ENCODE data around the gene INAVA.
A peak's percentile ranks its signal among the peaks of the same experiment; 100 is the strongest.
"Not testable (repeated sequence)": the region's sequence is repeated elsewhere in the genome, so short reads cannot be mapped to it uniquely, and the experiment has no call there.

The INAVA gene

DNA sequence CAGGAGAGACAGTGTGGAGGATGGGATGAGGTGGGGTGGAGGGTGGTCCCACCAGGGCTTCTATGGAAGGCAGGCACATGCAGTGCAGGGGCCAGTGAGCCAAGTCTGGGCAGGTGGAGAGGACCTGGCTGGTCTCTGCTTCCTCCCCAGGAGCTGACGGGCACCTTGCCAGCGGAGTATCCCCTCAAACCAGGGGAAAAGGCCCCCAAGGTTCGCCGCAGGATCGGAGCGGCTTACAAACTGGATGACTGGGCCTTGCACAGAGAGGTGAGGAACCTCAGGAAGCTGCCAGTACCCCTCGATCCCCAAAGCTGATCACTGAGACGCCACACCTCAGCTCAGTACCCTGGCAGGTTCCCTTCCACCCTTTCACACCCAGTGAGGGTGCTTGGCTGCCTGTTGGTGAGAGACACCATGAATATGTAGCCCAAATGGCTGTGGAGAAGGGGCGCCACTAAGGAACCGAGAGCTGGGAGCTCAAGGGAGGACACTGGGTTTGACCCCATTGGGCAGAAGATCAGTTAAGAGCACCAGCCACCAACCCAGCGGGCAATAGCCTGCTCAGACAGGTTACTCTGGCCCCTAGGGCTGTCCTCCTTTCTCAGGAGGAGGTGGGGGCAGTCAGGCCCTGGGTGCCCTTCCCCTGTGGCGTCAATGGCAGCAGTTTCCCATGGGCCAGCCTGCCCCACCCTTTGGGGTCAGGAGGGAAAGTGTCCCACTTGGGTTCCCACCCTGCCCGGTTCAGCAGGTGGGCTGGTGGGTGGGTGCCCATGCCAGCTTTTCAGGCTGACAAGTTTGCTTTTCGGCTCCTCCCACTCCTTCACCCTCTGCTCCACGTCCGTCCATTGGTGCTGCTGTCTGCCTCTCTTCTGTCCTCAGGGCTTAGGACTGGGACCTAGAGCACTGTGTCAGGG is 5.5 kb downstream of the INAVA start:
- DNase-seq = no peak

DNA sequence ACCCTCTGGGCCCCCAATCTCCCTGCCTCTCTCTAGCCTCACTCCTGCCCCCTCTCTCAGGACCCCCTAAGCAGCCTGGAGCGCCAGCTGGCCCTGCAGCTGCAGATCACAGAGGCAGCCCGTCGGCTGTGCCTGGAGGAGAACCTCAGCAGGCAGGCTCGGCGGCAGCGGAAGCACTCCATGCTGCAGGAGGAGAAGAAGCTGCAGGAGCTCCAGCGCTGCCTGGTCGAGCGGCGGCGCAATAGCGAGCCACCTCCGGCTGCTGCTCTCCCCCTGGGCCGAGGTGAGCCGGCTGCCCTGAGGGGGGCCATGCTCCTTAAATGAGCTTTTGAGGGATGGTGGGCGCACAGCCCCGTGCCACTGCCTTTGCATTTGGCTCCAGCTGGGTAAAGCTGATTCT is 6.2 kb downstream of the INAVA start:
- DNase-seq = no peak

DNA sequence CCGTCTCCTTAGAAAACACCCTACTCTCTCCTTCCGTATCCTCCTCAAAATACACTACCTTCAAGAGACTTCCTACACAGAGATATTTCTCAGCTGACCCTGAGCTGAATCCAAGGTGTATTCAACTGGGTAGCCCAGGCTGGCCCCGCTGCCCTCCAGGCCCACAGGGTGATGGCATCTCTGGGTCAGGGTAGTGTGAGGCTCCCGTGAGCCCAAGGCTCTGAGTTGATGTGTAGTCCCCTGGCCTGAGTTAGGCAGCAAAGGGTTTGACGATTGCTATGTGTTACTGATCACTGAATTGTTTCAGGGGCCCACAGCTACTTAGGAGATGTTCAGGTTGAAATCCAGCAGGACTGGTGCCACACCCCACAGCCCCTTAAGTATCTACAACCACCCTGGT is 6.7 kb downstream of the INAVA start:
- DNase-seq = no peak

DNA sequence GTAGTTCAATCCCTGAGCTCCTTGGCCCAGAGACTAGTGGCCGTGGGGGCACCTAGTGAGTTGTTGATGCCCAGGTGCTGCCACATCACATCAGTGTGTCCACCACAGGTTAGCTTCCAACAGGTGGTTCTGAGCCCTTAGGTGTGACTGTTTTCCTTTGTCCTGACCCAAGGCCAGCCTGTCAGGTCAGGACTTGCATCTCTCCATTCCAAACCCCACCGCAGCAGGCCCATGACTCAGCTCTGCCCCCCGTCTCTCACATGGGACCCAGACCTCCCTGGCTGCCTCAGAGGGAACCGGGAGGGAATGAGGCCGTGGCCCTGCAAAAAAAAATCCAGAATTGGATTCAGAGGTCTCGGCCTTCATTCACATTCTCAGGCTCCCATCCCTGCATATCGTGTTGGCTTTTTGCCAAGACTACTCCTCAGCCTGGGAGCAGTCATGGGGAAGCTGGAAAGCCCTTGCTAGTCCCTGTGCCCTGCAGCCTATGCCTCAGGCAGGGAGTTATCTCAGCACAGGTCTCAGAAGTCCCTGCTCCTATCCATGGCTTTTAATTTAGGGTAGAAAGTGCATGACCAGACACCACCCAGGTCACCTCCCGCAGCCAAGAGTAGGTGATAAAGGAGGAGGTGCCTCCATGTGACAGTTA is 7.2 kb downstream of the INAVA start:
- DNase-seq = no peak

DNA sequence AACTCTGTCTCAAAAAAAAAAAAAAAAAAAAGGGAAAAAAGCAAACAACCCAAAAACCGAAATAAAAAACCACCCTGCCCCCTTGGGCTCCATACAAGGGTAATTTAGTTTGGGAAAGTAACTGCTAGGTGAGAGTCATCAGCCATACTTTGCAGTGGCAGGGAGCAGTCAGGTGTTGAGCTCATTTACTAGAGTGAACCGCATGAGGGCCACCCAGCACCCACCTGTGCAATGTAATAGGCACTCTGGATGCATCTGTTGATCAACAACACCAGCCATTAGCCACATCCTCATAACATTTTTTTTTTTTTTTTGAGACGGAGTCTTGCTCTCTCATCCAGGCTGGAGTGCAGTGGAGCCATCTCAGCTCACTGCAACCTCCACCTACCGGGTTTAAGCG is 9.1 kb downstream of the INAVA start:
- DNase-seq = no peak

DNA sequence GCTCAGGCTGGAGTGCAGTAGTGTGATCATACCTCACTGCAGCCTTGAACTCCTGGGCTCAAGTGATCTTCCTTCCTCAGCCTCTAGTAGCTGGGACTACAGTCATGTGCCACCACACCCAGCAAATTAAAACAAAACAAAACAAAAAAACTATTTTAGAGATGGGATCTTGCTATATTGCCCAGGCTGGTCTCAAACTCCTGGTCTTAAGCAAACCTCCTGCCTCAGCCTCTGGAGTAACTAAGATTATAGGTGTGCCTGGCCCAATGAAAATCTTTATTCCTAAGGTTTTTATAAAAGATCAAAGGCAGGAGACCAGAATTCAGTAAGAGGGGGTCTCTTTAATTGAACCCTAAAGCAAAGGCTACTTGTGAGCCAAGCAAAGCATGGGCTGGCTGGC is 10.1 kb downstream of the INAVA start:
- no peak for DNase-seq

DNA sequence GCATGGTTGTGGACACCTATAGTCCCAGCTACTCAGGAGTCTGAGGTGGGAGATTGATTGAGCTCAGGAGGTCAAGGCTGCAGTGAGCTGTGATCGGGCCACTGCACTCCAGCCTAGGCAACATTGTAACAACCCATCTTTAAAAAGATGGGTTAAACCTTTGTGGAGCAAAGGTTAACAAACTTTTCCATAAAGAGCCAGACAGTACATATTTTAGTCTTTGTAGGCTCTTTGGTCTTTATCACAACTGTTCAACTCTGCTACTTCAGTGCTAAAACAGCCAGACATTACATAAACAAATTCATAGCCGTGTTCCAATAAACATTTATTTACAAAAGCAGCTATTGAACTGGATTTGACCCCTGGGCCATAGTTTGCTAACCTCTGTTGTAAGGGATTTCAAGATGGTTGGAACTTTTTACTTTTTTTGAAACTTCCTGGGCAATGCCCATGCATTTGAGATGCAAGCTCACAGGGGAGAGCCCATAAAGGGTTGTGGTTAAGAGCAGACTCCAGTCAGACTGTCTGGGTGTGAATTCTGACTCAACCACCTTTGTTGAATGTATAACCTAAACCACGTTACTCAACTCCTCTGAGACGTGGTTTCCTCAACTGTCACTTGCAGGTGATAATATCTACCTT is 10.8 kb downstream of the INAVA start:
- DNase-seq = no peak

DNA sequence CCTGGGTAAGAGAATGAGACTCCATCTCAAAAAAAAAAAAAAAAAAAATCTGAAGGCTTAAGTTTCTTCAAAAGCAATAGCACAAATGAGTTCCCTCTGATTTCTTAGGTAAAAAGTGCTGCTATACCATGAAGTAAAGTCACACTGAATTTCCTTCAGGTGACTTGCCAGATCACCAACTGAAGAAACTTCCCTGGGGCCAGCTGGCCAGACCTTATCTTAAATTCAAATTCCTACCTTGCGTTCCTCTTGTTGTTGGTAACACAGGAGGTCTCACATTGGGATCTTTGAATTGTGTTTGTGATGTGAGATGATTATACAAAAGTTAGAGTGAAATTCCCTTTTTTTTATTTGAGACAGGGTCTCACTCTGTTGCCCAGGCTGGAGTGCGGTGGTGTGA is 11.8 kb downstream of the INAVA start:
- DNase-seq = no peak

DNA sequence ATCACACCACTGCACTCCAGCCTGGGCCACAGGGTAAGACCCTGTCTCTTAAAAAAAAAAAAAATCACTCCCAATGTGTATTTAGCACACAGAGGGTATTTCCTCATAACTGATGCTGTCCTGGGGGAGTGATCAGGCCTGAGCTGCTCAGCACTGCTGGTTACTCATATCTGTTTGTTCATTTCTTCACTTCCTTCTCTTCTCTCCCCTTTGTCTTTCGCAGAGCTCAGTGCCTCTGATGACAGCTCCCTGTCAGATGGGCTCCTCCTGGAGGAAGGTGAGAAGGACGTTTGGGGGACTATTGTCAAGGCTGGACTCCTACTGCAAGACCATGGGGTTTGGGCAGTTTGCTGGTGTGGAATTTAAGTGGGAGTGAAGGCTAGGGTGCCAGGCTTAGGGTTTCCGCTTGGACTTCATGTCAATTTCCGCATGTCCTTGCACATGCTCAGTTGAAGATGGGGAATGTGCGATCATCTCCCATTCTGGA is 13.0 kb downstream of the INAVA start:
- DNase-seq = peak; percentile 10

DNA sequence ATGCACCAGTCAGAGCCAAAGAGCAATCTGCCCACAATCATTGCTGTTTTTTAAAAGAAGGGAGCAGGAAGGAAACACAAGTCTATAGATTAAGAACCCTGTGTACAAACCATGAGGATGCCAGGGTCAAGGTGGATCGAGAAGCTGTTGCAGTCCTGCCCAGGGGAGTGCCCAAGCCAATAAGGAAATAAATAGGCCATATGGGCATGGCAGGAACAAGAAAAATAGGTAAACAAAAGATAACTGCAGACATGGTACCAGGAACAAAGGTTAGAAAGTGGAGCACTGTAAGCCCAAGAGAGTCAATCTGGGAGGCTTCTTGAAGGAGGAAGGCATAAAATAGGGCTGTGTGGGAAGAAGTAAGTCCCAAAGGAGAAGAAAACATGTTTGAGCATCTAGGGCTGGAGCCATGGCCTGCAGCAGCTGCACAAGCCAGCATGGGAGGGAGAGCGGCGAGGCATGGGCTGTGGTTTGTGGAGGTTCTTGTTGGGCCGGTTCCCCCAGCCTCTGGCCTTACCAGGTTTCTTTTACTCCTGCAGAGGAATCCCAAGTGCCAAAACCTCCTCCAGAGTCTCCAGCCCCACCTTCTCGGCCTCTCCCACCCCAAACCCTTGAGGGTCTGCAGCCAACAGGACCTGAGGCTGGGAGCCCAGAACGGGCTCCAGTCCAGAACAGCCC is 13.6 kb downstream of the INAVA start:
- DNase-seq = no peak

DNA sequence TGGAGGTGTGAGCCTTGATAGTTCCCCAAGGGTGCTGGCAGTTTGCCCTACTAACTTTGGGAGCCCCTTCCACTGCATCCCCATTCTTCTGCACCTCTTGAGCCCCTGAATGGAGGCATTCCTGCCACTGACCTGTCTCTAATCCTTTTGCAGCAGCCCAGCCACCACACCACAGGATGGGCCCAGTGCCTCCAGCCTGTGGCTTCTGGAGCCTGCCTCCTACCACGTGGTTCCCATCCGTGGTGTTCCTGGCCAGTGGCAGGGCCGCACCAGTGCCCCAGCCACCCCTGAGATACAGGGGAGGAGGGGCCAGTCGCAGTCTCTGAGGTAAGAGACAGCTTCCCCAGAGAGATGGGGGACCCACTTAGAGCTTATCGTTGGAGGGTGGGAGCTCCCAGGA is 14.4 kb downstream of the INAVA start:
- no peak for DNase-seq

DNA sequence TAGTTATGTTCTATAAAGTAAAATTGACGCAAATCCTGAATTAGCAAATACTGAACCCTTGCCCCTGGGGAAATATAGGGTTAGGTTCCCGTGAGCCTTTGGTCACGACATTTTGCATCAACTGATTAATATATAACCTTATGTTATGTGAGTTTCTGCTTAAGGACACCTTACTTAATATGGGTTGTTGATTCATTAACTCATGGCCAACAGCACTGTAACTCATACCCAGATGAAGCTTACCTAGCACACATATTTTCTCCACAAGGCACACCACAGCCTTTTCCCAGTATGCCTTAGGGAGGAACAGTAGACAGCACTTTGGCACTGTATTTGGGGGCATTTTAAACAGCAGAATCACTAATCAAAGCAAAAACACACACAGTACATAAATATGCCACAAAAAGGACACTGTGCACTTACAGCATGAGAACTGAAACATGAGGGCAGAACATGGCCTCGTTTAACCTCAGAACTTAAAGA is 15.1 kb downstream of the INAVA start:
- DNase-seq = no peak

DNA sequence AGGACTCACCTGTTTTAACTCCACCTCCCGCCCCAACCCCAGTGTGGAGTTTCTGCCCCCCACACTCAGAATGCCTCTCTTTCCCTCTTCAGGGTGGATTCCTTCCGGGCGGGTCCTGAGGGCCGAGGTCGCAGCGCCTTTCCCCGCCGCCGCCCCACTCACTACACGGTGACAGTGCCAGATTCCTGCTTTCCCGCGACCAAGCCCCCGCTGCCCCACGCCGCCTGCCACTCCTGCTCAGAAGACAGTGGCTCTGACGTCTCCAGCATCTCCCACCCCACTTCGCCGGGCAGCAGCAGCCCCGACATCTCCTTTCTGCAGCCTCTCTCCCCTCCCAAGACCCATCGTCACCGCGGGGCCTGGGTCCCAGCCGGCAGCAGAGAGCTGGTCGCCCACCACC is 16.7 kb downstream of the INAVA start:
- no peak for DNase-seq

DNA sequence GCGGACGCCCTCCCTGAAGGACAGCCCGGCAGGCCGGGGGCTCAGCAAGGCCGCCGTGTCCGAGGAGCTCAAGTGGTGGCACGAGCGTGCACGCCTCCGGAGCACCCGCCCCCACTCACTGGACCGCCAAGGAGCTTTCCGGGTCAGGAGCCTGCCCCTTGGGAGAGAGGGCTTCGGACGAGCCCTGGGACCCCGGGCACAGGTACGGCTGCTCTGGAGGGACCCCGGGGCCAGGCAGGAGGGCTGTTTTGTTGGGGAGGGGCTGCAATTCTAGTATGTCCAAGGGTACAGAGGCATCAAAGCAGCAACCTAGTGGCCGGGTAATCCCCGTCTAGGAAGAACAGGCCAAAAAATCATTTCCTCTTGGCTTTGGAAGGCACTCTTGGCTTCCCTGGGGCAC is 17.2 kb downstream of the INAVA start:
- not testable (repeated sequence) for DNase-seq

DNA sequence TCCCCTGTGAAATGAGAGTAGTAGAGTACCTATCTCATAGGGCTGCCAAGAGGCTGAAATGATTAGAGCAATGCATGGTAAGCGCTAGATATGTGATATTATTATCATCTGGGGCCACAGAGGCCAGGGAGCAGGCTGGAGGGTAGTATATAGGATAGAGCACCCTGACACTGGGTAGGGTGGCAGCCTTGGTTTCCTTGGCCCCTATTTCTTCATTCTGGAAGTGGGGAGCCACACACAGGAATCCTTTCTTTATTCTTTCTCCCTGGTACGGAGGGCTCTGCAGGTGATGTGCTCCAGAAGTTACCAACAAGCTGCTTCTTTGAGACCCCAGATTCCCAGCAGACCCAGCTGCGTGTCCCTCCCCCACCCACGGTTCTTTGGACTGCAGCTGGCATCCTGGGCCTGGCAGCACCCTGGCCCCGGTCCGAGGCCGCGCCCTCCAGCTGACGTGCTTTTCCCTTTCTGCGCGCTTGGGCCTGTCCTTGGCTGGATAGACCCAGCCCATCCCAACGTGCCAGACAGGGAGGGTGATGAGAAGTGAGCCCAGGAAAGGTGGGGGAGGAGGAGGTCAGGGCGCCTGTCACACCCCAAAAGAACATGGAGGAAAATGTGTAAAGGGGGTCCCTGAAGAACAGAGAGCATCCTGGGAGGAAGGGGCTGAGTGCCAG is 18.2 kb downstream of the INAVA start:
- peak; percentile 26 for DNase-seq

DNA sequence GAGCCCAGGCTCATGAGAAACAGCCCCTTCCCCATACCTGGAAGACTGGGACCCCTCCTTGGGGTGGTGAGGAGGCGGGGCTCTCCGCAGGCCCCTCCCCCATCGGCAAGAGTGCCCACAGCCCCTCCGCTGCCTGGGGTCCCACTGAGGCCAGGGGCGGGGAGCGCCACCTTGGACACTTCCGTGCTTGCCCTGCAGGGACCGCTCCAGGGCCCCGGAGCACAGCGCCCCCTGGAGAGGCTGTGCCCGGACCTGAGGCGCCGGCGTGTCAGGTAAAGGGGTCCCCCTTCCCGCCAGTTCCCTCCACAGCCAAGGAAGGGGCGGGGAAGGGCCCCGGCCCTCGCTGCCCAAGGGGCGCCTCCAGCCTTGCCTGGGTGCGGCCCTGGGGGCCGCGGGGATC is 21.5 kb downstream of the INAVA start:
- DNase-seq = no peak

DNA sequence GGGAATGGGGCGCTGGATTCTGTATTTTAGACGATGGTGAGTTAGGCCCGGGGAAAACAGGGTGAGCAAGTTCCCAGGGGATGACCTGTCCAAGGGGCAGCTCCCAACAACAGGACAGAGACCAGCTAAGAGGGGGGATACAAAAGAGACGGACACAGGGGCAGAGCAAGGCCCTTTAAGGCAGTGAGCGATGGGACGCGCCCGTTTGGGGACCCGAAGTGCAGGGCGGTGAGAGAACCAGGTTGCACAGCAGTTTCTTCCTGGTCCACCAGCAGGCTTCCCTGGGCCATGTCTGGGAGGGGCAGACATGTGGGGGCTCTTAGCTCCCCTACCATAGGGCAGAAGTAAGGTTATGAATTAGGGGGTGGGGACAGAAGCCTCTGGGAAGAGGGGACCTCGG is 22.0 kb downstream of the INAVA start:
- DNase-seq = no peak

DNA sequence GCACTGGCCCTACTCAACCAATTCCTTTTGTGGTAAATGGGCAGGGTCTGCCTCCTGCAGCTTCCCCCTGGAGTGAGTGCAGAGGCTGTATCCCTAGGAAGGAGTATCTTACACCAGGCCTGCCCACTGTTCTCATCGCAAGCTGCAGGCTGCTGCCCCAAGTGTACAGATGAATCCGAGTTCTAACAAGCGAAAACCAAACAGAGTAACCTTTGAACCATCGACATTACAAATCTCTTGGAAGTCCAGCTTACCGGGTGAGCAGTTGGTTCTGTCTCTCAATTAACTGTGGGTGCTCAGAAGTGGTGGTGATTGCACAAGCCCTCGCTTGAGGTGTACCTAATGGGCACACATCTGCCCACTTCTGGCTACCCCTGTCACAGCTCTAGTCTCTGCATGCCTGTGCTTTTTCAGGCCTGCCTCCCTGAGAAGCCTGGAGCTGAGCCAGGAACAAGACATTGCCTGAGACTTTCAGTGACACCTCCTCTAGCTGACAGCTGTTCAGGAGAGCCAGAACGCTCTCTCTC is 22.7 kb downstream of the INAVA start:
- DNase-seq = peak; percentile 47

DNA sequence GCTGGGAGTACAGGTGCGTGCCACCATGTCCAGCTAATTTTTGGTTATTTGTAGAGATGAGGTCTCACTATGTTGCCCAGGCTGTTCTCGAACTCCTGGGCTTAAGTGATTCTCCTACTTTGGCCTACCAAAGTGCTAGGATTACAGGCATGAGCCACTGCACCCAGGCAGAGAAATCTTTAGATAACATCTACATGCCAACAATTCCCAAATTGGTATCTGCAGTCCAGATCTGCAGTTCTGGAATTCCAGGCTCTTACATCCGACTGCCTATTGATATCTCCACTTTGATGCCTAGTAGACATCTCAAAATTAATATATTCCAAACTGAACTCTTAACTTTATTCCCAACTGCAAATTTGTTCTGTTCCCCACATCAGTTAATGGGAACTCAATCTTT is 23.3 kb downstream of the INAVA start:
- no peak for DNase-seq

DNA sequence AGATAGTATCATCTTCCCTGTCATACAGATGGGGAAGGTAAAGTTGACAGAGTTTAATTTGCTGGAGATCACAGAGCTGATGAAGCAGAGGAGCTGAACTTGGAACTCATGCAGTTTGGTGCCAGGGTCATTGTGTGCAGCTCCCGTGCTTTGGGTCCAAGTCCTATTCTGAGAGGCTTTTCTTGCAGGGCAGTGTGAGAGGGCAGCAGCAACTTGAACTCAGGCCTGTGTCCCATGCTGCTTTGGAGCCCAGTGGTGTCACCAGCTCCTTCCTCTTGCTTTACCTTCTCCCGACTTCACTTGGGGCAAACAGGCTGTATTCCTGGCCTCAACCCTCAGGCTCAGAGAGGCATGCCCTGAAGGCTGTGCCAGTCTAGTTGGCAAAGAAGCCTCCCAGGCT is 24.7 kb downstream of the INAVA start:
- DNase-seq = no peak

DNA sequence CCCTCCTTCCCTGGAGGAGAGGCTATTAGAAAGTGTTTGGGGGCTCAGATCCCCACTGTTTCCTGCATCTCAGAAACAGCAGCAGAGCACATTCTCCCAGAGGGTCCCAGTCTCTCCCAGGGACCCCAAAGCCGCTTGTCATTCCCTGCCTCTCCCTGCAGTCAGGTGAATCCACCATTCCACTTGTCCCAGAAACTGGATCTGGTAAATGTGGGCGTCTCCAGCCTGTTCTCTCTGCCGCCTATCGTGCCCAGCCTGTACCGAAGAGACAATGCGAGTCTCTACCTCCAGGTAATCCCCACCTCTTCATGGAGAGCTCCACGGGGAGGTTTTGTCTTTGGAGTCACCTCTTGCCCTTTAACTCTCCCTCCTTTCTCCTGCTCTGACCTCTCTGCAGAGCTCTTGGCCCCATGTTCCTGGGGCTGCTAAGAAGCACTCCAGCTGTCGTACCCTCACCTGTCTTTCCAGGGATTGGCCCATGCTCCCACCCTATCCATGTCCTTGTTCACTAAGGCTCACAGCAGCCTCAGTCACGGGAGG is 26.9 kb downstream of the INAVA start:
- no peak for DNase-seq

DNA sequence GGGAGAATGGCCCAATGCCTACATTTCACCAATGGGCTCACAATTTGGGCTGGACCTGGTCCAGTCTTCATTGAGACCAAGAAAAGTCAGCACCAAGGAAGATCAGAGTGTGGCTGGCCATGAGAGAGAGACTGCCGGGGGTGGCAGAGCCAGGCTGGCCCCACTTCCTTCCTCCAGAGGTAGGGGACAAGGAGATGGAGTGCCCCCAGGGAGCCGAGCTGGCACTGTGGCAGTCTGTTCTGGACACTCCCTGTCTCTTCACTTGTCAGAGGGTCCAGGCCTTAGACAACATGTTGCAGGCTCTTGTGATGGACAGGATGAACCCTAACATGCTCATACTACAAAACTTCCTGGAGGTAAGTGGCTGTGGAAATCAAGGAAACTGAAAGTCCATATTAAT is 27.7 kb downstream of the INAVA start:
- no peak for DNase-seq
